ENCODE data around the gene CXXC1.
"Not testable (repeated sequence)": the region's sequence is repeated elsewhere in the genome, so short reads cannot be mapped to it uniquely, and the experiment has no call there.

Gene CXXC1

GRCh38 chr18:50297621-50298442, 10.3 kb upstream of the CXXC1 start:
- DNase-seq: no peak

GRCh38 chr18:50293039-50293438, 5.5 kb upstream of the CXXC1 start:
- DNase-seq: no peak

- no peak for DNase-seq
These were observed 1.6 kb upstream of the CXXC1 start for GRCh38 chr18:50289108-50289443.

- DNase-seq: not testable (repeated sequence)
These were observed 1.0 kb upstream of the CXXC1 start for GRCh38 chr18:50288348-50289107.

GRCh38 chr18:50287028-50287440, 458 bp downstream of the CXXC1 start:
- DNase-seq: no peak

GRCh38 chr18:50286391-50287027, 983 bp downstream of the CXXC1 start:
- no peak for DNase-seq

GRCh38 chr18:50285631-50286321, 1.7 kb downstream of the CXXC1 start:
- no peak for DNase-seq

- no peak for DNase-seq
These were observed 2.4 kb downstream of the CXXC1 start for GRCh38 chr18:50285071-50285470.

- DNase-seq: no peak
These were observed 3.1 kb downstream of the CXXC1 start for GRCh38 chr18:50284255-50284885.

GRCh38 chr18:50283469-50284209, 3.9 kb downstream of the CXXC1 start:
- DNase-seq: no peak

GRCh38 chr18:50282521-50283335, 4.8 kb downstream of the CXXC1 start:
- DNase-seq: no peak

- no peak for DNase-seq
These were observed 5.4 kb downstream of the CXXC1 start for GRCh38 chr18:50281972-50282520.

- DNase-seq: peak; percentile 96
These were observed 6.1 kb downstream of the CXXC1 start, which contains the start of gene MBD1 for GRCh38 chr18:50281295-50281971. Gene MBD1, minus strand, starts transcription at chr18:50281523. Its CDS starts 1,531 bp downstream, at chr18:50279992.

- no peak for DNase-seq
These were observed 6.7 kb downstream of the CXXC1 start for GRCh38 chr18:50280707-50281294.

- no peak for DNase-seq
These were observed 7.7 kb downstream of the CXXC1 start for GRCh38 chr18:50279752-50280151.

- DNase-seq: no peak
These were observed 9.6 kb downstream of the CXXC1 start for GRCh38 chr18:50277942-50278341.

- DNase-seq: no peak
These were observed 11.0 kb downstream of the CXXC1 start for GRCh38 chr18:50276452-50276851.

- no peak for DNase-seq
These were observed 11.9 kb downstream of the CXXC1 start for GRCh38 chr18:50275503-50276036.

- no peak for DNase-seq
These were observed 12.6 kb downstream of the CXXC1 start for GRCh38 chr18:50274941-50275340.

Measured in effector CD4-positive, alpha-beta T cell (primary cell).